ENCODE data around the gene NSMCE1.
A peak's percentile ranks its signal among the peaks of the same experiment; 100 is the strongest.

Gene NSMCE1

DNA sequence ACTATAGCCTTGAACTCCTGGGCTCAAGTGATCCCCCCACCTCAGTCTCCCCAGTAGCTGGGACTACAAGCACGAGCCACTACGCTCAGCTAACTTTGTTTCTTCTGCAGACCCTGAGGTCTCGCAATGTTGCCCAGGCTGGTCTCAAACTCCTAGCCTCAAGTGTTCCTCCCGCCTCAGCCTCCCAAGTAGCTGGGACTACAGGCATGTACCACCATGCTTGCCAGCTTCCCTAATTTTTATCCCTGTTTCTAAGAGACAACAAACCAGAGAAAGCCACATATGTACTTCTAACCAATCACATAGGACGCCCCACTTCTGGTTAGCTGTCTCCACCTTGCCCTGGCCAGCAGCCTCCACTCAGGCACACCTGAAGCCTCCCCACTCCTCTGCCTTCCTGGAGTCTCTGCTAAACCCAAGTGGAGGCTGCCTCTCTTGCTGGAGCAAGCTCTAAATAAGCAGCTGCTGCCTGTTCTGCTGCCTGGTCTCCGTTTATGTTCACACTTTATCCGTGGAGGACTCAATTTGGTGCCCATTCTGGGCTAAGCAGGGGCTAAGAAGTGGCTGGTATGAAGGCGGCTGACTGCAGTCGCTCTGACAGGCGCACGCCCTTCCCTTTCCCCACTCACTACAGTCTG lies 24.7 kb downstream of the NSMCE1 start:
- peaks cover 5% of the 10 kb centered on the region; the same call in 1 of the 2 replicates for H3K4me1 ChIP-seq (ENCODE audit: low read length)
- no peaks in the 10 kb centered on the region for H4K20me1 ChIP-seq (ENCODE audit: insufficient read depth, low read length)
- H3K27me3 ChIP-seq (replicated peaks; ENCODE audit: insufficient read depth, low read length) = no peaks in the 10 kb centered on the region
- no peaks in the 10 kb centered on the region for H3K9me2 ChIP-seq (replicated peaks; ENCODE audit: insufficient read depth, low read length)
- H3K79me2 ChIP-seq (ENCODE audit: low read length) = no peaks in the 10 kb centered on the region
- peak overlapping the region; percentile 72; the same call in 1 of the 2 replicates for H3K4me2 ChIP-seq (ENCODE audit: low read depth, low read length)
- H3K27ac ChIP-seq (ENCODE audit: low read length) = peak overlapping the region; percentile 66; the same call in 1 of the 2 replicates
- no peak for DNase-seq
- H3K9me3 ChIP-seq (replicated peaks; ENCODE audit: insufficient read depth, low read length) = no peaks in the 10 kb centered on the region
- peak overlapping the region; percentile 33; the same call in 1 of the 2 replicates for H3K9ac ChIP-seq (ENCODE audit: low read length)
- TF ChIP-seq EZH2 (optimal IDR thresholded peaks at IDR 0.05; ENCODE audit: low read depth, low read length) = no peak
- TF ChIP-seq EZH2phosphoT487 (IDR thresholded peaks at IDR 0.05; ENCODE audit: low read length) = no peak
- TF ChIP-seq, protein P1, sequence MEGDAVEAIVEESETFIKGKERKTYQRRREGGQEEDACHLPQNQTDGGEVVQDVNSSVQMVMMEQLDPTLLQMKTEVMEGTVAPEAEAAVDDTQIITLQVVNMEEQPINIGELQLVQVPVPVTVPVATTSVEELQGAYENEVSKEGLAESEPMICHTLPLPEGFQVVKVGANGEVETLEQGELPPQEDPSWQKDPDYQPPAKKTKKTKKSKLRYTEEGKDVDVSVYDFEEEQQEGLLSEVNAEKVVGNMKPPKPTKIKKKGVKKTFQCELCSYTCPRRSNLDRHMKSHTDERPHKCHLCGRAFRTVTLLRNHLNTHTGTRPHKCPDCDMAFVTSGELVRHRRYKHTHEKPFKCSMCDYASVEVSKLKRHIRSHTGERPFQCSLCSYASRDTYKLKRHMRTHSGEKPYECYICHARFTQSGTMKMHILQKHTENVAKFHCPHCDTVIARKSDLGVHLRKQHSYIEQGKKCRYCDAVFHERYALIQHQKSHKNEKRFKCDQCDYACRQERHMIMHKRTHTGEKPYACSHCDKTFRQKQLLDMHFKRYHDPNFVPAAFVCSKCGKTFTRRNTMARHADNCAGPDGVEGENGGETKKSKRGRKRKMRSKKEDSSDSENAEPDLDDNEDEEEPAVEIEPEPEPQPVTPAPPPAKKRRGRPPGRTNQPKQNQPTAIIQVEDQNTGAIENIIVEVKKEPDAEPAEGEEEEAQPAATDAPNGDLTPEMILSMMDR (IDR thresholded peaks at IDR 0.05; ENCODE audit: low read length) = no peak
- no peak overlapping the region; the same call in 1 of the 2 replicates for H3K4me3 ChIP-seq (ENCODE audit: low read length)
- no peaks in the 10 kb centered on the region for H3K36me3 ChIP-seq (replicated peaks; ENCODE audit: insufficient read depth, low read length)
- no peak overlapping the region for H2AFZ ChIP-seq (ENCODE audit: low read length)
- peaks cover 12% of the 10 kb centered on the region; the same call in 1 of the 2 replicates for H3F3A ChIP-seq (ENCODE audit: insufficient read depth, low read length)

DNA sequence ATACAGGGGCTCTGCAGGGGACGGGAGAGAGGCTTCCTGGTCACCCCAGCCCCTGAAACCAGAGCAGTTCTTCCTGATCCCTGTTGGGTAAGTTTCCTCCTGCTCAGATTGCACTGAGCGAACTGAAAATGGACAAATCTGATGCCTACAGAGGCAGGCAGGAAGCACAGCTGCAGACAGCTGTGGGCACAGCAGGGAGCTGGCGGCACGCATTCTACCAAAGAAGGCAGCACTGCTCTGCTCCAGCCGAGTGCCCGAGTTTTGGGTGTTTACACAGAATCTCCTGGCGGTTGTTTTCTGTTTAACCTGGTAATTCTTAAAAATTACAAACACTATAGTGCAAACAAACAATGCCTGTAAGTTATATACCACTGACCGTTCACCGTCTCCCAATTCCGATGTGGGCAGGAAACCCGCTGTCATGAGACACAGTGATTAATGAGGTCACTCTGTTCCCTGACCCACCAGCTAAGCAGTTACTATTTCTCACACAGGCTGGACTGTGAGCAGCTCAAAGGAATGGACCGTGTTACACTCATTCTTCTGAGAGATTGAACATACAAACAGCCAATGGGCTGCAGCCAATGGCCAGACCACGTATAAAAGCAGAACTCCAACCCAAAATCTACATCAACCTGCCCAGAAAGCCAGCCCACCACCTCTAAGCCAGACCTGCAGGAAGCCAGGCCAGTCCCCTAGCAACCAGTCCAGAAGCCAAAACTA lies 25.5 kb downstream of the NSMCE1 start:
- Histone ChIP-seq H3K9ac (ENCODE audit: low read length) (peak overlapping the region; percentile 33; the same call in 1 of the 2 replicates), H3F3A (ENCODE audit: insufficient read depth, low read length) (peaks cover 12% of the 10 kb centered on the region; the same call in 1 of the 2 replicates), H3K4me1 (ENCODE audit: low read length) (peaks cover 5% of the 10 kb centered on the region; the same call in 1 of the 2 replicates), H3K9me3 (replicated peaks; ENCODE audit: insufficient read depth, low read length) (no peaks in the 10 kb centered on the region), H3K9me2 (replicated peaks; ENCODE audit: insufficient read depth, low read length) (no peaks in the 10 kb centered on the region), H2AFZ (ENCODE audit: low read length) (peak overlapping the region; percentile 12; the same call in 1 of the 2 replicates), H4K20me1 (ENCODE audit: insufficient read depth, low read length) (no peaks in the 10 kb centered on the region), H3K27ac (ENCODE audit: low read length) (peak overlapping the region; percentile 66), H3K79me2 (ENCODE audit: low read length) (no peaks in the 10 kb centered on the region), H3K4me2 (ENCODE audit: low read depth, low read length) (peak overlapping the region; percentile 72), H3K4me3 (ENCODE audit: low read length) (peak overlapping the region; percentile 29), H3K27me3 (replicated peaks; ENCODE audit: insufficient read depth, low read length) (no peaks in the 10 kb centered on the region), H3K36me3 (replicated peaks; ENCODE audit: insufficient read depth, low read length) (no peaks in the 10 kb centered on the region)
- TF ChIP-seq EZH2 (optimal IDR thresholded peaks at IDR 0.05; ENCODE audit: low read depth, low read length) (no peak), EZH2phosphoT487 (IDR thresholded peaks at IDR 0.05; ENCODE audit: low read length) (no peak)
- TF ChIP-seq, protein P1 (IDR thresholded peaks at IDR 0.05; ENCODE audit: low read length) = no peak
- peak; percentile 59 for DNase-seq

DNA sequence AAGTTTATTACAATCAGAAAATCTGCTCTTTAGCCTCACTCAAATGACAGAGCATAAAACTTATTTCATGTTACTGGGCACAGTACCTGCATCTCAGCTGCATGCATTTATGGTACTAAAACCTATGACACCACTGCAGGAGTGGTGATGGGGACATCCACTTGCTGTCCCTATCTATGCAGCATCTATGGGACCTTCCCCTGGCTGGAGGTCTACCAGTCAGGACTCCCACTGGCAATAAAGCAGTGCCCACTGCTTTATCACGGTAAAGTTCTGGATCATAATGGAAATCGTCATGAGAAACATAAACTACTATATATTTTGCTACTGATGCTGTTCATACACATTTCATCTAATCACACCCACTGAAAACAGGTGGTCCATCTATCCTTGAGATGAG lies 26.2 kb downstream of the NSMCE1 start:
- TF ChIP-seq EZH2 (optimal IDR thresholded peaks at IDR 0.05; ENCODE audit: low read depth, low read length) (no peak), EZH2phosphoT487 (IDR thresholded peaks at IDR 0.05; ENCODE audit: low read length) (no peak)
- TF ChIP-seq, protein P1 (IDR thresholded peaks at IDR 0.05; ENCODE audit: low read length) = no peak
- peak overlapping the region; percentile 29 for H3K4me3 ChIP-seq (ENCODE audit: low read length)
- no peaks in the 10 kb centered on the region for H3K36me3 ChIP-seq (replicated peaks; ENCODE audit: insufficient read depth, low read length)
- no peaks in the 10 kb centered on the region for H4K20me1 ChIP-seq (ENCODE audit: insufficient read depth, low read length)
- no peaks in the 10 kb centered on the region for H3K9me3 ChIP-seq (replicated peaks; ENCODE audit: insufficient read depth, low read length)
- H3K9ac ChIP-seq (ENCODE audit: low read length) = peak overlapping the region; percentile 33; the same call in 1 of the 2 replicates
- no peaks in the 10 kb centered on the region for H3K9me2 ChIP-seq (replicated peaks; ENCODE audit: insufficient read depth, low read length)
- H3K4me2 ChIP-seq (ENCODE audit: low read depth, low read length) = peak overlapping the region; percentile 72
- peaks cover 12% of the 10 kb centered on the region; the same call in 1 of the 2 replicates for H3F3A ChIP-seq (ENCODE audit: insufficient read depth, low read length)
- H3K27me3 ChIP-seq (replicated peaks; ENCODE audit: insufficient read depth, low read length) = no peaks in the 10 kb centered on the region
- H3K27ac ChIP-seq (ENCODE audit: low read length) = peak overlapping the region; percentile 66
- H3K4me1 ChIP-seq (ENCODE audit: low read length) = peaks cover 5% of the 10 kb centered on the region; the same call in 1 of the 2 replicates
- H2AFZ ChIP-seq (ENCODE audit: low read length) = no peak overlapping the region
- DNase-seq = no peak
- no peaks in the 10 kb centered on the region for H3K79me2 ChIP-seq (ENCODE audit: low read length)
